ENCODE measurements around the gene PLXNA4.

- TF ChIP-seq TAF1 (IDR thresholded peaks at IDR 0.05; ENCODE audit: borderline replicate concordance, low read depth, low read length), result no peak
- no peak for TF ChIP-seq POLR2A (IDR thresholded peaks at IDR 0.05; ENCODE audit: low read depth, low read length)
- no peak for TF ChIP-seq POLR2AphosphoS5 (IDR thresholded peaks at IDR 0.05; ENCODE audit: low read depth, low read length)
These were observed 223.5 kb downstream of the PLXNA4 start for GRCh38 chr7:132352800-132353199.

All from GM12892 (cell line).